ENCODE results near the gene IMMT. TPM values are rescaled to one million over a fixed set of nuclear protein-coding genes. Genes with fewer than 3 reads are reported as not detected.
A peak's percentile ranks its signal among the peaks of the same experiment; 100 is the strongest.

The IMMT gene
- total and polyA plus RNA-seq, 9 of the 15 experiments (the other 6 are each of a cell fraction or from before 2014, with no cell fraction given): 119 to 294 (median 140) TPM

DNA sequence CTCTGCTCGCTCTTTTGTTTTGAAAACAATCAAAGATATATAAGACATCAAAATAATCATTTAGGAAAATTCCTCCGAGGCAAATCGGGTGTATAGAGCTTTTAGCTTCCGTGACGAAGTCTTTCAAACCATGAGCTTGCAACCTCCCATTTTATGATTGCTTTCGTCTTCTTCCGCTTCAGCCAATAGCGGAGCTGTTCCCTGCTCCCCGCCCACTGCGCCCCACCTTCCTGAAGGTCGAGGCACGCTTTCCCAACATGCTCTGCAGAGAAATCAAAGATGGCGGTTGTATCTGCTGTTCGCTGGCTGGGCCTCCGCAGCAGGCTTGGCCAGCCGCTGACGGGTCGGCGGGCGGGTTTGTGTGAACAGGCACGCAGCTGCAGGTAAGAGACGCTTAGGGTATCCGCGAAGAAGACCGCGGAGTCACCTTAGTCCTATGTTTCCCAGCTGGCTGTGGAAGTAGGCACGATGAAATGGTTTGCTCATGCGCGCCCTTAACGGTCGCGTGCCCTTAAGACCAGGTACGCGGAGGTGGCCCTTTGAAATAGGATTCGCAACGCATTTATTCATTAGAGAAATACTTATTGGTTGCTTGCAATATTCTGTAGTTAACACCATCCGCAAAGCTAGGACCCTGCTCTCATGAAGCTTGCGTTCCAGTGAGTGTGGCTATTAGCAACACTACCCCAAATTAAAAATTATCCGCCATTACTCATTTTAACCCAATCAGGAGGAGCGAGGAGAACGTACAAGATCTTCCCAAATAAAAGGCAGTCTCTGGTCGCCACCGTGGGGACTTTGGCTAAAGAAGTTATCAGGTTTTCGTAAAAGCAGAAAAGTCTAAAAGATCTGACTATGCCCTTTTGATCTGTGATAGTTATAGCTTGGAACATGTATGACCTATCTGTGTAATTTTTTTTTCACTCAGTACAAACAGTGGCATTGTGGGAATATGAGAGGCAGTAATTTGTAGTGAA, 89.0 kb downstream of the IMMT start, which contains the start of gene PTCD3 (continued):
- TF ChIP-seq CBX8 (IDR thresholded peaks at IDR 0.05; ENCODE audit: borderline replicate concordance, extremely low read depth, low read depth, low read length, poor library complexity, severe bottlenecking) (no peak), HNRNPLL (IDR thresholded peaks at IDR 0.05; ENCODE audit: low read depth, low read length, poor library complexity, severe bottlenecking) (peak; percentile 98), TGIF2 (CRISPR knock-in tag; IDR thresholded peaks at IDR 0.05) (no peak), MYBL2 (IDR thresholded peaks at IDR 0.05; ENCODE audit: low read depth) (peak; percentile 51), MYBL2 (CRISPR knock-in tag; IDR thresholded peaks at IDR 0.05; ENCODE audit: borderline replicate concordance) (no peak), MEF2A (IDR thresholded peaks at IDR 0.05; ENCODE audit: control insufficient read depth, low read depth, low read length) (no peak), MTA3 (IDR thresholded peaks at IDR 0.05; ENCODE audit: borderline replicate concordance) (peak; percentile 75)
- TF ChIP-seq, protein P1, sequence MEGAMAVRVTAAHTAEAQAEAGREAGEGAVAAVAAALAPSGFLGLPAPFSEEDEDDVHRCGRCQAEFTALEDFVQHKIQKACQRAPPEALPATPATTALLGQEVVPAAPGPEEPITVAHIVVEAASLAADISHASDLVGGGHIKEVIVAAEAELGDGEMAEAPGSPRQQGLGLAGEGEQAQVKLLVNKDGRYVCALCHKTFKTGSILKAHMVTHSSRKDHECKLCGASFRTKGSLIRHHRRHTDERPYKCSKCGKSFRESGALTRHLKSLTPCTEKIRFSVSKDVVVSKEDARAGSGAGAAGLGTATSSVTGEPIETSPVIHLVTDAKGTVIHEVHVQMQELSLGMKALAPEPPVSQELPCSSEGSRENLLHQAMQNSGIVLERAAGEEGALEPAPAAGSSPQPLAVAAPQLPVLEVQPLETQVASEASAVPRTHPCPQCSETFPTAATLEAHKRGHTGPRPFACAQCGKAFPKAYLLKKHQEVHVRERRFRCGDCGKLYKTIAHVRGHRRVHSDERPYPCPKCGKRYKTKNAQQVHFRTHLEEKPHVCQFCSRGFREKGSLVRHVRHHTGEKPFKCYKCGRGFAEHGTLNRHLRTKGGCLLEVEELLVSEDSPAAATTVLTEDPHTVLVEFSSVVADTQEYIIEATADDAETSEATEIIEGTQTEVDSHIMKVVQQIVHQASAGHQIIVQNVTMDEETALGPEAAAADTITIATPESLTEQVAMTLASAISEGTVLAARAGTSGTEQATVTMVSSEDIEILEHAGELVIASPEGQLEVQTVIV (CRISPR knock-in tag; IDR thresholded peaks at IDR 0.05; ENCODE audit: borderline replicate concordance): no peak
- TF ChIP-seq, protein P2, sequence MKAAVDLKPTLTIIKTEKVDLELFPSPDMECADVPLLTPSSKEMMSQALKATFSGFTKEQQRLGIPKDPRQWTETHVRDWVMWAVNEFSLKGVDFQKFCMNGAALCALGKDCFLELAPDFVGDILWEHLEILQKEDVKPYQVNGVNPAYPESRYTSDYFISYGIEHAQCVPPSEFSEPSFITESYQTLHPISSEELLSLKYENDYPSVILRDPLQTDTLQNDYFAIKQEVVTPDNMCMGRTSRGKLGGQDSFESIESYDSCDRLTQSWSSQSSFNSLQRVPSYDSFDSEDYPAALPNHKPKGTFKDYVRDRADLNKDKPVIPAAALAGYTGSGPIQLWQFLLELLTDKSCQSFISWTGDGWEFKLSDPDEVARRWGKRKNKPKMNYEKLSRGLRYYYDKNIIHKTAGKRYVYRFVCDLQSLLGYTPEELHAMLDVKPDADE (conservative IDR thresholded peaks at IDR 0.05; ENCODE audit: control insufficient read depth, low read depth, low read length): no peak; the same call in 1 of the 2 replicates
- TF ChIP-seq, protein P3, sequence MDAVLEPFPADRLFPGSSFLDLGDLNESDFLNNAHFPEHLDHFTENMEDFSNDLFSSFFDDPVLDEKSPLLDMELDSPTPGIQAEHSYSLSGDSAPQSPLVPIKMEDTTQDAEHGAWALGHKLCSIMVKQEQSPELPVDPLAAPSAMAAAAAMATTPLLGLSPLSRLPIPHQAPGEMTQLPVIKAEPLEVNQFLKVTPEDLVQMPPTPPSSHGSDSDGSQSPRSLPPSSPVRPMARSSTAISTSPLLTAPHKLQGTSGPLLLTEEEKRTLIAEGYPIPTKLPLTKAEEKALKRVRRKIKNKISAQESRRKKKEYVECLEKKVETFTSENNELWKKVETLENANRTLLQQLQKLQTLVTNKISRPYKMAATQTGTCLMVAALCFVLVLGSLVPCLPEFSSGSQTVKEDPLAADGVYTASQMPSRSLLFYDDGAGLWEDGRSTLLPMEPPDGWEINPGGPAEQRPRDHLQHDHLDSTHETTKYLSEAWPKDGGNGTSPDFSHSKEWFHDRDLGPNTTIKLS (IDR thresholded peaks at IDR 0.05; ENCODE audit: borderline replicate concordance, low read depth): no peak
- TF ChIP-seq, protein P4, sequence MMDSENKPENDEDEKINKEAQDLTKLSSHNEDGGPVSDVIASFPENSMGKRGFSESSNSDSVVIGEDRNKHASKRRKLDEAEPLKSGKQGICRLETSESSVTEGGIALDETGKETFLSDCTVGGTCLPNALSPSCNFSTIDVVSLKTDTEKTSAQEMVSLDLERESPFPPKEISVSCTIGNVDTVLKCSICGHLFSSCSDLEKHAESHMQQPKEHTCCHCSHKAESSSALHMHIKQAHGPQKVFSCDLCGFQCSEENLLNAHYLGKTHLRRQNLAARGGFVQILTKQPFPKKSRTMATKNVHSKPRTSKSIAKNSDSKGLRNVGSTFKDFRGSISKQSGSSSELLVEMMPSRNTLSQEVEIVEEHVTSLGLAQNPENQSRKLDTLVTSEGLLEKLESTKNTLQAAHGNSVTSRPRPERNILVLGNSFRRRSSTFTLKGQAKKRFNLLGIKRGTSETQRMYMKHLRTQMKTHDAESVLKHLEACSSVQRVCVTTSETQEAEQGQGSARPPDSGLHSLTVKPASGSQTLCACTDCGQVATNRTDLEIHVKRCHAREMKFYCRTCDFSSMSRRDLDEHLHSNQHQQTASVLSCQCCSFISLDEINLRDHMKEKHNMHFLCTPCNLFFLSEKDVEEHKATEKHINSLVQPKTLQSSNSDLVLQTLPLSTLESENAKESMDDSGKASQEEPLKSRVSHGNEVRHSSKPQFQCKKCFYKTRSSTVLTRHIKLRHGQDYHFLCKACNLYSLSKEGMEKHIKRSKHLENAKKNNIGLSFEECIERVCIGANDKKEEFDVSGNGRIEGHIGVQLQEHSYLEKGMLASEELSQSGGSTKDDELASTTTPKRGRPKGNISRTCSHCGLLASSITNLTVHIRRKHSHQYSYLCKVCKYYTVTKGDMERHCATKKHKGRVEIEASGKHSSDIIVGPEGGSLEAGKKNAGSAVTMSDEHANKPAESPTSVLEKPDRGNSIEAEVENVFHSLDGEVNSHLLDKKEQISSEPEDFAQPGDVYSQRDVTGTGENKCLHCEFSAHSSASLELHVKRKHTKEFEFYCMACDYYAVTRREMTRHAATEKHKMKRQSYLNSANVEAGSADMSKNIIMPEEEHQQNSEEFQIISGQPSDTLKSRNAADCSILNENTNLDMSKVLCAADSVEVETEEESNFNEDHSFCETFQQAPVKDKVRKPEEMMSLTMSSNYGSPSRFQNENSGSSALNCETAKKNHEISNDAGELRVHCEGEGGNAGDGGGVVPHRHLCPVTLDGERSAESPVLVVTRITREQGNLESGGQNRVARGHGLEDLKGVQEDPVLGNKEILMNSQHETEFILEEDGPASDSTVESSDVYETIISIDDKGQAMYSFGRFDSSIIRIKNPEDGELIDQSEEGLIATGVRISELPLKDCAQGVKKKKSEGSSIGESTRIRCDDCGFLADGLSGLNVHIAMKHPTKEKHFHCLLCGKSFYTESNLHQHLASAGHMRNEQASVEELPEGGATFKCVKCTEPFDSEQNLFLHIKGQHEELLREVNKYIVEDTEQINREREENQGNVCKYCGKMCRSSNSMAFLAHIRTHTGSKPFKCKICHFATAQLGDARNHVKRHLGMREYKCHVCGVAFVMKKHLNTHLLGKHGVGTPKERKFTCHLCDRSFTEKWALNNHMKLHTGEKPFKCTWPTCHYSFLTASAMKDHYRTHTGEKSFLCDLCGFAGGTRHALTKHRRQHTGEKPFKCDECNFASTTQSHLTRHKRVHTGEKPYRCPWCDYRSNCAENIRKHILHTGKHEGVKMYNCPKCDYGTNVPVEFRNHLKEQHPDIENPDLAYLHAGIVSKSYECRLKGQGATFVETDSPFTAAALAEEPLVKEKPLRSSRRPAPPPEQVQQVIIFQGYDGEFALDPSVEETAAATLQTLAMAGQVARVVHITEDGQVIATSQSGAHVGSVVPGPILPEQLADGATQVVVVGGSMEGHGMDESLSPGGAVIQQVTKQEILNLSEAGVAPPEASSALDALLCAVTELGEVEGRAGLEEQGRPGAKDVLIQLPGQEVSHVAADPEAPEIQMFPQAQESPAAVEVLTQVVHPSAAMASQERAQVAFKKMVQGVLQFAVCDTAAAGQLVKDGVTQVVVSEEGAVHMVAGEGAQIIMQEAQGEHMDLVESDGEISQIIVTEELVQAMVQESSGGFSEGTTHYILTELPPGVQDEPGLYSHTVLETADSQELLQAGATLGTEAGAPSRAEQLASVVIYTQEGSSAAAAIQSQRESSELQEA (IDR thresholded peaks at IDR 0.05; ENCODE audit: low read depth): no peak

All from K562 (cell line).